EH (cell line): ENCODE data around the gene SUSD1.
A peak's percentile ranks its signal among the peaks of the same experiment; 100 is the strongest.

Source experiments
- DNase-seq: peaks from one replicate; pipeline ENCODE4 v3.0.0-alpha.2; 2015; ENCODE audit warnings: low read depth

SUSD1 gene

GRCh38 chr9:112011051-112011620 lies 164.0 kb downstream of the SUSD1 start:
- no peak for DNase-seq

- no peak for DNase-seq
Observed at GRCh38 chr9:112010537-112010936, 164.6 kb downstream of the SUSD1 start.

GRCh38 chr9:112009656-112010055 lies 165.4 kb downstream of the SUSD1 start:
- DNase-seq, result no peak

- DNase-seq, result no peak
Observed at GRCh38 chr9:112007575-112008240, 167.4 kb downstream of the SUSD1 start.

GRCh38 chr9:112006361-112007020 lies 168.6 kb downstream of the SUSD1 start:
- no peak for DNase-seq

- no peak for DNase-seq
Observed at GRCh38 chr9:112005939-112006338, 169.2 kb downstream of the SUSD1 start.

- no peak for DNase-seq
Observed at GRCh38 chr9:112003538-112003937, 171.6 kb downstream of the SUSD1 start.

GRCh38 chr9:112002847-112003457 lies 172.1 kb downstream of the SUSD1 start:
- DNase-seq, result peak; percentile 25

GRCh38 chr9:112002131-112002846 lies 172.8 kb downstream of the SUSD1 start:
- no peak for DNase-seq

GRCh38 chr9:112000743-112001142 lies 174.4 kb downstream of the SUSD1 start:
- no peak for DNase-seq

GRCh38 chr9:111999319-111999718 lies 175.8 kb downstream of the SUSD1 start:
- no peak for DNase-seq

- DNase-seq, result no peak
Observed at GRCh38 chr9:111997831-111998230, 177.3 kb downstream of the SUSD1 start.

GRCh38 chr9:111994831-111995458 lies 180.2 kb downstream of the SUSD1 start:
- DNase-seq, result peak; percentile 32

GRCh38 chr9:111993319-111993718 lies 181.8 kb downstream of the SUSD1 start:
- no peak for DNase-seq

- peak; percentile 44 for DNase-seq
Observed at GRCh38 chr9:111992523-111992922, 182.6 kb downstream of the SUSD1 start.

GRCh38 chr9:111991179-111991578 lies 183.9 kb downstream of the SUSD1 start:
- DNase-seq, result no peak
